ENCODE measurements around the gene FBXL7.

The FBXL7 gene

GRCh38 chr5:15483351-15484097 is 16.5 kb upstream of the FBXL7 start:
- no peak overlapping the region for H3K27ac ChIP-seq (ENCODE audit: low read depth, low read length)
- no peaks in the 10 kb centered on the region for H3K9me3 ChIP-seq (ENCODE audit: control insufficient read depth, insufficient read depth, low read length)
- no peaks in the 10 kb centered on the region for H3K27me3 ChIP-seq (ENCODE audit: control insufficient read depth, low read length)
- H3K4me2 ChIP-seq (ENCODE audit: low read length) = no peak overlapping the region
- TF ChIP-seq, protein P1, sequence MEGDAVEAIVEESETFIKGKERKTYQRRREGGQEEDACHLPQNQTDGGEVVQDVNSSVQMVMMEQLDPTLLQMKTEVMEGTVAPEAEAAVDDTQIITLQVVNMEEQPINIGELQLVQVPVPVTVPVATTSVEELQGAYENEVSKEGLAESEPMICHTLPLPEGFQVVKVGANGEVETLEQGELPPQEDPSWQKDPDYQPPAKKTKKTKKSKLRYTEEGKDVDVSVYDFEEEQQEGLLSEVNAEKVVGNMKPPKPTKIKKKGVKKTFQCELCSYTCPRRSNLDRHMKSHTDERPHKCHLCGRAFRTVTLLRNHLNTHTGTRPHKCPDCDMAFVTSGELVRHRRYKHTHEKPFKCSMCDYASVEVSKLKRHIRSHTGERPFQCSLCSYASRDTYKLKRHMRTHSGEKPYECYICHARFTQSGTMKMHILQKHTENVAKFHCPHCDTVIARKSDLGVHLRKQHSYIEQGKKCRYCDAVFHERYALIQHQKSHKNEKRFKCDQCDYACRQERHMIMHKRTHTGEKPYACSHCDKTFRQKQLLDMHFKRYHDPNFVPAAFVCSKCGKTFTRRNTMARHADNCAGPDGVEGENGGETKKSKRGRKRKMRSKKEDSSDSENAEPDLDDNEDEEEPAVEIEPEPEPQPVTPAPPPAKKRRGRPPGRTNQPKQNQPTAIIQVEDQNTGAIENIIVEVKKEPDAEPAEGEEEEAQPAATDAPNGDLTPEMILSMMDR (IDR thresholded peaks at IDR 0.05; ENCODE audit: low read depth, low read length, poor library complexity, severe bottlenecking) = no peak
- no peak for TF ChIP-seq EZH2phosphoT487 (IDR thresholded peaks at IDR 0.05; ENCODE audit: borderline replicate concordance, low read length)
- no peak overlapping the region for H3K4me3 ChIP-seq (ENCODE audit: low read length)
- no peaks in the 10 kb centered on the region for H3K9me2 ChIP-seq (replicated peaks; ENCODE audit: control insufficient read depth, low read length)
- no peaks in the 10 kb centered on the region for H3K4me1 ChIP-seq (ENCODE audit: control insufficient read depth, low read length)
- H4K20me1 ChIP-seq (ENCODE audit: control insufficient read depth, insufficient read depth, low read depth, low read length) = no peaks in the 10 kb centered on the region
- no peaks in the 10 kb centered on the region for H3K79me2 ChIP-seq (ENCODE audit: control insufficient read depth, low read length)
- no peaks in the 10 kb centered on the region for H3K36me3 ChIP-seq (ENCODE audit: control insufficient read depth, low read length)
- H3F3A ChIP-seq (ENCODE audit: control insufficient read depth, insufficient read depth) = no peaks in the 10 kb centered on the region

DNA sequence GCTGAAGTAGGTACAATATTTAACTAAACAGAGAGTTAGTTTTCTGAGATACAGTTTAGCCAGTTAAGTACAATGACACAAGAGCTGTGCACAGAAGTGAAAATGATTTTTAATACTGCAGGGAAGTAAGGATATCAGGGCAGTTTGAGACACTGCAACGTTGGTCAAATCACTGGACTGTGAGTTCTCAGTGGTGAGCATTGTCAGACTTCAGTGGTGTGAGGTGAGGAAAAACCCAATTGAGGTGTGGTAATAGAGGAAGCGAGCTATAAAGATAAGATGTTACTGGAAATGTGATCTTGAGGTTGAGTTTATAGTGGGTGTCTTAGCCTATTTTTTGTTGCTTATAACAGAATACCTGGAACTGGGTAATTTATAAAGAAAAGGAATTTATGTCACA is 12.8 kb upstream of the FBXL7 start:
- Histone ChIP-seq H3K4me2 (ENCODE audit: low read length) (no peak overlapping the region), H3K36me3 (ENCODE audit: control insufficient read depth, low read length) (no peaks in the 10 kb centered on the region), H3K9me3 (ENCODE audit: control insufficient read depth, insufficient read depth, low read length) (no peaks in the 10 kb centered on the region), H3F3A (ENCODE audit: control insufficient read depth, insufficient read depth) (no peaks in the 10 kb centered on the region), H3K9me2 (replicated peaks; ENCODE audit: control insufficient read depth, low read length) (no peaks in the 10 kb centered on the region), H3K4me1 (ENCODE audit: control insufficient read depth, low read length) (no peaks in the 10 kb centered on the region), H3K27ac (ENCODE audit: low read depth, low read length) (no peak overlapping the region), H3K4me3 (ENCODE audit: low read length) (no peak overlapping the region), H3K27me3 (ENCODE audit: control insufficient read depth, low read length) (no peaks in the 10 kb centered on the region), H4K20me1 (ENCODE audit: control insufficient read depth, insufficient read depth, low read depth, low read length) (no peaks in the 10 kb centered on the region), H3K79me2 (ENCODE audit: control insufficient read depth, low read length) (no peaks in the 10 kb centered on the region)
- TF ChIP-seq, protein P1 (IDR thresholded peaks at IDR 0.05; ENCODE audit: low read depth, low read length, poor library complexity, severe bottlenecking) = no peak
- no peak for TF ChIP-seq EZH2phosphoT487 (IDR thresholded peaks at IDR 0.05; ENCODE audit: borderline replicate concordance, low read length)

DNA sequence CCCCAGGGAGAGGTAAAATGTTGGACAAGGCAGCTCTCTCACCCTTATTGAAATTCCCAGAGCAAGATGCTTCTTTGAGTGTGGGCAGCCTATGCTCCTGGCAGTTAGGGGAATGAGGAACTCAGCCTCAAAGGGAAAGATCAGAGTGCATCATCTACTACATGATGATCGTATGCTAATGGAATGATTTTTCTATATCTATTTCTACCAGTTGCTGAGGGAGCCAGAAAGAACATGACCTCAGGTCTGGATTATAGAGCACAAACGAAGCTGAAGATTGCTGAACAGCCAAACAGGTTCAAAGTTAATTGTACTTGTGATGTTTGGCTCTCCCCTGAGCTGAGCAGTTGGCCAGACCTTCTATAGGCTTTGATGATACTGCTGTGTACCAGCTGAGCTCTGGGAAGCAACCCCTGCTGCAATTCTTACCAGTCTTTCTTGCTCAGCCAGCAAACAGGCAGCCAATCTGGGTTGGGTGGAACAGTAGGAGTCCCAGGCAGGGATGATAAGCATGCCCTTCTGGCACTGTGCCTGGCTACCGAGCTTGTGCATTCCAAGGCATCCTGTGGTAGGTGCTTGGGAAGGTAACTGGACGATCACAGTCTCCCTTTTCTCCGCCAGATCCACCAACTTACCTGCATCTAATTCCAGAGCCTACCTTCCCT is 10.3 kb upstream of the FBXL7 start:
- Histone ChIP-seq H3K4me2 (ENCODE audit: low read length) (no peak overlapping the region), H3K9me2 (replicated peaks; ENCODE audit: control insufficient read depth, low read length) (no peaks in the 10 kb centered on the region), H3F3A (ENCODE audit: control insufficient read depth, insufficient read depth) (no peaks in the 10 kb centered on the region), H3K27me3 (ENCODE audit: control insufficient read depth, low read length) (no peaks in the 10 kb centered on the region), H3K36me3 (ENCODE audit: control insufficient read depth, low read length) (no peaks in the 10 kb centered on the region), H4K20me1 (ENCODE audit: control insufficient read depth, insufficient read depth, low read depth, low read length) (no peaks in the 10 kb centered on the region), H3K27ac (ENCODE audit: low read depth, low read length) (no peak overlapping the region), H3K9me3 (ENCODE audit: control insufficient read depth, insufficient read depth, low read length) (no peaks in the 10 kb centered on the region), H3K4me1 (ENCODE audit: control insufficient read depth, low read length) (no peaks in the 10 kb centered on the region), H3K4me3 (ENCODE audit: low read length) (no peak overlapping the region), H3K79me2 (ENCODE audit: control insufficient read depth, low read length) (no peaks in the 10 kb centered on the region)
- TF ChIP-seq EZH2phosphoT487 (IDR thresholded peaks at IDR 0.05; ENCODE audit: borderline replicate concordance, low read length) = no peak
- TF ChIP-seq, protein P1 (IDR thresholded peaks at IDR 0.05; ENCODE audit: low read depth, low read length, poor library complexity, severe bottlenecking) = no peak
